H1 (cell line): ENCODE measurements around the gene MIF. TPM values are rescaled to one million over a fixed set of nuclear protein-coding genes. Genes with fewer than 3 reads are reported as not detected.

Source experiments
- CTCF ChIA-PET: fragments of 300-600 bp; sonication (Branson Sonifier 250); formaldehyde crosslinking; loops from one replicate; lab custom pipeline; 2021; ENCODE audit not compliant: partially characterized antibody; lab: Charles Lee
- POLR2A ChIA-PET: fragments of 300-600 bp; sonication (Branson Sonifier 250); formaldehyde crosslinking; loops from one replicate; lab custom pipeline; 2021; ENCODE audit warnings: inconsistent platforms; ENCODE audit not compliant: partially characterized antibody; lab: Charles Lee
- DNase-seq, 2 experiments: peaks; one replicate each; pipeline versions ENCODE4 v3.0.0 to v3.0.0-alpha.2; 2010 to 2022; ENCODE audit warnings: low spot score in 2 of 2, low read depth in 1 of 2, mixed read lengths in 1 of 2
- FAIRE-seq: peaks from 2 replicates; lab custom pipeline; 2011; peaks lifted over from hg19 to GRCh38; lab: Jason Lieb, UNC
- H2AFZ ChIP-seq: 2 replicates; pipeline ENCODE4 v1.8.1; 2012; ENCODE audit warnings: low read length, inconsistent platforms
- H2AK5ac ChIP-seq: 2 replicates; pipeline ENCODE4 v1.6.1; 2013; ENCODE audit warnings: low read depth, low read length
- H2BK120ac ChIP-seq: replicated peaks from 2 replicates; pipeline ENCODE3; 2013; ENCODE audit warnings: low read depth, low read length, inconsistent platforms
- H2BK12ac ChIP-seq: 2 replicates; pipeline ENCODE4 v1.6.1; 2013; ENCODE audit warnings: low read depth, low read length
- H2BK15ac ChIP-seq: 2 replicates; pipeline ENCODE4 v1.6.1; 2013; ENCODE audit warnings: low read length
- H2BK20ac ChIP-seq: 2 replicates; pipeline ENCODE4 v1.6.1; 2013; ENCODE audit warnings: low read length
- H2BK5ac ChIP-seq: 2 replicates; pipeline ENCODE4 v1.6.1; 2013; ENCODE audit warnings: low read depth, low read length
- H3K14ac ChIP-seq: 2 replicates; pipeline ENCODE4 v1.6.1; 2013; ENCODE audit warnings: inconsistent platforms; ENCODE audit not compliant: insufficient read length
- H3K18ac ChIP-seq: 2 replicates; pipeline ENCODE4 v1.6.1; 2013; ENCODE audit warnings: low read length; ENCODE audit errors: extremely low read depth
- H3K23ac ChIP-seq: 2 replicates; pipeline ENCODE4 v1.6.1; 2013; ENCODE audit warnings: inconsistent platforms; ENCODE audit not compliant: insufficient read length
- H3K23me2 ChIP-seq: 2 replicates; pipeline ENCODE4 v1.6.1; 2013; ENCODE audit warnings: low read depth, low read length
- H3K27ac ChIP-seq: 2 replicates; pipeline ENCODE4 v1.6.1; 2011; ENCODE audit warnings: low read depth, low read length, inconsistent platforms
- H3K27me3 ChIP-seq, 4 experiments: replicated peaks in 1 of 4; 1 replicate in 1 of 4; 2 replicates in 3 of 4; pipeline versions ENCODE4 v1.6.1 to v1.8.1; 2011 to 2013; ENCODE audit warnings: low read length in 3 of 4, mild to moderate bottlenecking in 3 of 4, inconsistent platforms in 2 of 4, mixed read lengths in 2 of 4, moderate library complexity in 1 of 4; ENCODE audit not compliant: control insufficient read depth in 3 of 4, insufficient read depth in 3 of 4; ENCODE audit errors: extremely low read depth in 1 of 4
- H3K36me3 ChIP-seq, 4 experiments: 2 replicates each; pipeline versions ENCODE4 v1.6.1 to v1.8.1; 2011 to 2013; ENCODE audit warnings: mild to moderate bottlenecking in 4 of 4, low read length in 3 of 4, moderate library complexity in 2 of 4, control low read depth in 1 of 4, inconsistent platforms in 1 of 4; ENCODE audit not compliant: insufficient read depth in 4 of 4, control insufficient read depth in 2 of 4
- H3K4ac ChIP-seq: replicated peaks from 2 replicates; pipeline ENCODE3; 2013; ENCODE audit warnings: low read length, low read depth, mixed read lengths, inconsistent platforms; ENCODE audit not compliant: insufficient read length
- H3K4me1 ChIP-seq, 4 experiments: replicated peaks in 1 of 4; 1 replicate in 1 of 4; 2 replicates in 3 of 4; pipeline versions ENCODE4 v1.6.1 to v1.8.1; 2011 to 2013; ENCODE audit warnings: low read length in 3 of 4, inconsistent platforms in 2 of 4, mixed read lengths in 1 of 4; ENCODE audit not compliant: insufficient read depth in 4 of 4, control insufficient read depth in 3 of 4
- H3K4me2 ChIP-seq, 2 experiments: 2 replicates each; pipeline versions ENCODE4 v1.6.1 to v1.8.1; 2011 to 2013; ENCODE audit warnings: low read depth in 2 of 2, low read length in 2 of 2, control low read depth in 1 of 2, inconsistent platforms in 1 of 2, mild to moderate bottlenecking in 1 of 2; ENCODE audit not compliant: insufficient read depth in 1 of 2
- H3K4me3 ChIP-seq, 4 experiments: fragments of 200-600, 300-600 bp in 1 of 4; sonication (generic), shearing (Covaris generic), sonication (Bioruptor Twin) in 1 of 4; 2 replicates each; pipeline versions ENCODE4 v1.5.1 to v1.8.1; 2011 to 2016; ENCODE audit warnings: low read length in 4 of 4, low read depth in 3 of 4, control low read depth in 2 of 4, inconsistent platforms in 2 of 4, mild to moderate bottlenecking in 2 of 4, mixed read lengths in 1 of 4, moderate library complexity in 1 of 4; ENCODE audit not compliant: insufficient read depth in 2 of 4; ENCODE audit errors: extremely low read depth in 1 of 4
- H3K56ac ChIP-seq: replicated peaks from 2 replicates; pipeline ENCODE3; 2013; ENCODE audit warnings: low read depth, mild to moderate bottlenecking, mixed read lengths, low read length, inconsistent platforms; ENCODE audit not compliant: insufficient read length
- H3K79me1 ChIP-seq: 2 replicates; pipeline ENCODE4 v1.6.1; 2013; ENCODE audit warnings: low read depth, low read length, control low read depth
- H3K79me2 ChIP-seq, 2 experiments: 2 replicates each; pipeline versions ENCODE4 v1.6.1 to v1.8.1; 2012 to 2013; ENCODE audit warnings: low read length in 2 of 2, mild to moderate bottlenecking in 2 of 2, inconsistent platforms in 1 of 2; ENCODE audit not compliant: insufficient read depth in 2 of 2, control insufficient read depth in 1 of 2
- H3K9ac ChIP-seq, 4 experiments: replicated peaks in 1 of 4; 1 replicate in 1 of 4; 2 replicates in 3 of 4; pipeline versions ENCODE4 v1.6.1 to v1.8.1; 2011 to 2013; ENCODE audit warnings: low read depth in 3 of 4, low read length in 3 of 4, control low read depth in 2 of 4, mild to moderate bottlenecking in 2 of 4, moderate library complexity in 2 of 4, inconsistent platforms in 1 of 4; ENCODE audit errors: extremely low read depth in 1 of 4
- H3K9me3 ChIP-seq, 2 experiments: 2 replicates each; pipeline versions ENCODE4 v1.6.1 to v1.8.1; 2012 to 2013; ENCODE audit warnings: mild to moderate bottlenecking in 2 of 2, moderate library complexity in 2 of 2, control low read depth in 1 of 2, inconsistent platforms in 1 of 2, low read depth in 1 of 2, low read length in 1 of 2, mixed read lengths in 1 of 2; ENCODE audit not compliant: insufficient read depth in 2 of 2
- H4K20me1 ChIP-seq, 2 experiments: replicated peaks in 1 of 2; 2 replicates each; pipeline versions ENCODE3 to v1.8.1; 2011 to 2013; ENCODE audit warnings: inconsistent platforms in 2 of 2, low read length in 2 of 2, mild to moderate bottlenecking in 1 of 2; ENCODE audit not compliant: insufficient read depth in 2 of 2, control insufficient read depth in 1 of 2
- H4K5ac ChIP-seq: 2 replicates; pipeline ENCODE4 v1.6.1; 2013; ENCODE audit warnings: low read length, low read depth, mixed read lengths, inconsistent platforms; ENCODE audit not compliant: insufficient read length
- H4K8ac ChIP-seq: 2 replicates; pipeline ENCODE4 v1.8.0; 2013; ENCODE audit warnings: mild to moderate bottlenecking, moderate library complexity, low read length, inconsistent platforms; ENCODE audit not compliant: insufficient read depth; ENCODE audit errors: extremely low read depth
- H4K91ac ChIP-seq: replicated peaks from 2 replicates; pipeline ENCODE3; 2013; ENCODE audit warnings: low read length, mixed read lengths, inconsistent platforms; ENCODE audit not compliant: insufficient read length
- BCL11A ChIP-seq, 2 experiments: IDR thresholded peaks; one replicate each; pipeline ENCODE4 v1.6.1; 2011; ENCODE audit warnings: low read depth in 2 of 2, low read length in 2 of 2, mild to moderate bottlenecking in 2 of 2
- CBX5 ChIP-seq: fragments of 300-800, 300-1000 bp; sonication (generic); IDR thresholded peaks from 2 replicates; pipeline ENCODE4 v1.7.1; 2016; ENCODE audit warnings: antibody characterized with exemption, low read length, low read depth
- CBX8 ChIP-seq: fragments of 300-800, 300-1000 bp; sonication (generic); IDR thresholded peaks from 2 replicates; pipeline ENCODE4 v1.7.1; 2016; ENCODE audit warnings: low read depth, low read length, borderline replicate concordance
- CREB1 ChIP-seq: IDR thresholded peaks from 2 replicates; pipeline ENCODE4 v1.6.1; 2012; ENCODE audit warnings: inconsistent platforms
- EGR1 ChIP-seq: IDR thresholded peaks from 2 replicates; pipeline ENCODE4 v1.6.1; 2011; ENCODE audit warnings: low read depth, low read length, borderline replicate concordance
- GABPA ChIP-seq: IDR thresholded peaks from 2 replicates; pipeline ENCODE4 v1.6.1; 2011; ENCODE audit warnings: mild to moderate bottlenecking, low read length, moderate library complexity, borderline replicate concordance; ENCODE audit not compliant: insufficient read depth
- JUN ChIP-seq: IDR thresholded peaks from 2 replicates; pipeline ENCODE4 v1.6.1; 2011; ENCODE audit warnings: low read depth, mild to moderate bottlenecking, improper control_type of control experiment, low read length
- KDM1A ChIP-seq: fragments of 200-600, 300-600 bp; sonication (generic); IDR thresholded peaks from 2 replicates; pipeline ENCODE4 v1.7.1; 2016; ENCODE audit warnings: mild to moderate bottlenecking, low read length, borderline replicate concordance
- MAFK ChIP-seq: IDR thresholded peaks from 2 replicates; pipeline ENCODE4 v1.6.1; 2012; ENCODE audit warnings: low read depth, mild to moderate bottlenecking, improper control_type of control experiment, low read length
- NRF1 ChIP-seq: IDR thresholded peaks from 2 replicates; pipeline ENCODE4 v1.6.1; 2011; ENCODE audit warnings: mild to moderate bottlenecking, low read depth, low read length, improper control_type of control experiment
- POLR2AphosphoS5 ChIP-seq: IDR thresholded peaks from 2 replicates; pipeline ENCODE4 v1.6.1; 2011; ENCODE audit warnings: low read depth, low read length
- RBBP5 ChIP-seq: IDR thresholded peaks from 2 replicates; pipeline ENCODE4 v1.7.1; 2012; ENCODE audit warnings: low read depth, mild to moderate bottlenecking, inconsistent platforms, low read length, moderate library complexity, borderline replicate concordance
- RFX5 ChIP-seq: IDR thresholded peaks from 2 replicates; pipeline ENCODE4 v1.6.1; 2011; ENCODE audit warnings: low read depth, low read length, improper control_type of control experiment, borderline replicate concordance
- WGBS, 2 experiments: shearing (Covaris generic) in 1 of 2; methylation state at CpG; one replicate each; pipeline versions ENCODE4 v1.1.6 to v1.1.7; 2013 to 2015; ENCODE audit warnings: low lambda C conversion rate in 2 of 2, mixed read lengths in 2 of 2, inconsistent platforms in 1 of 2, low coverage in 1 of 2, missing lambda C conversion rate in 1 of 2; ENCODE audit not compliant: insufficient replicate concordance in 2 of 2, insufficient coverage in 1 of 2, insufficient read length in 1 of 2; ENCODE audit errors: extremely low coverage in 1 of 2, missing lambda C conversion rate in 1 of 2; 5-methylcytosine and 5-hydroxymethylcytosine counted together
- polyA plus RNA-seq, 7 experiments: library from polyadenylated mRNA; depleted of rRNA in 3 of 7; stranded (reverse) in 5 of 7; unstranded in 2 of 7; fragments of >200 nt in 5 of 7; fragments of 200-250 nt in 2 of 7; gene quantifications; 1 replicate in 5 of 7; 2 replicates in 1 of 7; 4 replicates in 1 of 7; pipeline versions ENCODE4 v1.2.1 to v1.2.3, GENCODE V29; 2011 to 2013; ENCODE audit warnings: missing spikeins in 2 of 7, mixed read lengths in 2 of 7
- total RNA-seq: library from RNA; stranded (reverse); fragmentation: NEBNext Ultra II Directional; extraction: Animal tissue kit (Norgen Biotek cat#: 25700); gene quantifications from 2 replicates; pipeline ENCODE4 v1.2.1, GENCODE V29; 2021
- TF ChIP-seq, protein P1 (sequence below): IDR thresholded peaks from 2 replicates; pipeline ENCODE4 v1.6.1; 2011; ENCODE audit warnings: low read depth, mild to moderate bottlenecking, low read length; ENCODE audit not compliant: insufficient read depth

MIF gene
- total and polyA plus RNA-seq, 2 of the 8 experiments (the other 6 are each of a cell fraction or from before 2014, with no cell fraction given): 1,082 to 1,870 TPM

DNA sequence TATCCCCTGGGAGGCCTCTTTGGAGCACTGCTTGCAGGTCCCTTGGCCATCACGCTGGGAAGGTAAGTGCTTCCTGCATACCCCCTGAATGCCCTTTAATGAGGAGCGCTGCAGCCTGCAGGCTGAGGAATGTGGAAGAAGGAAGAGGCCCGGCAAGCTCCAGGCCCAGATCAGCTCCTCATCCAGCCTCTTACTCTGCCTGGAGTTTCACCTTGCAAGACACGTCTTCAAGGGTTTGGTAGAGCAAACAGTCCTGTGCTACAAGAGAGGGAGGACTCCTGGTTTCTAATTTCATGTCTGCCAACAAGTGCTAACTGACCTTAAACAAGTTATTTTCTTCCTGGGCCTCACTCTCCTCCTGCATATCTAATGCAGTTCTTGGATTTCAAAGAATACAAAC lies 25.6 kb upstream of the MIF start:
- peaks cover 0 to 12% (median 5%) of the 10 kb centered on the region in 4 experiments; a peak in 4 of 8 replicates for H3K36me3 ChIP-seq
- H3K79me2 ChIP-seq: no peaks in the 10 kb centered on the region
- H3K23me2 ChIP-seq: no peaks in the 10 kb centered on the region
- no peak overlapping the region for H3K23ac ChIP-seq
- peak overlapping the region; percentile 44; the same call in 1 of the 2 replicates for H2BK5ac ChIP-seq
- H2BK12ac ChIP-seq: no peak overlapping the region
- no peak overlapping the region for H2BK120ac ChIP-seq
- CTCF ChIA-PET: interaction anchor here (0.7 to 2.3 kb wide), 5 partner anchors 10 to 341 kb away, joined by 3 to 8 read pairs (median 3); partner anchors contain the start of genes MIF and SLC2A11
- no peak overlapping the region for H3K4me3 ChIP-seq
- H4K91ac ChIP-seq: no peak overlapping the region
- H3K4me1 ChIP-seq: no peaks in the 10 kb centered on the region
- no peak overlapping the region for H2AFZ ChIP-seq
- H3K79me1 ChIP-seq: no peaks in the 10 kb centered on the region
- H3K27ac ChIP-seq: no peak overlapping the region
- H3K27me3 ChIP-seq: no peaks in the 10 kb centered on the region
- no peak overlapping the region for H4K8ac ChIP-seq
- no peaks in the 10 kb centered on the region for H3K9me3 ChIP-seq
- no peak overlapping the region for H3K18ac ChIP-seq
- no peak overlapping the region for H2BK20ac ChIP-seq
- H4K20me1 ChIP-seq: no peaks in the 10 kb centered on the region
- 79% methylated on average over 4 of the region's 4 CpGs; no CpG with 5 or more reads in 1 of the 2 experiments for WGBS, 2 experiments
- no peak overlapping the region for H3K9ac ChIP-seq
- no peak overlapping the region for H3K56ac ChIP-seq
- no peak overlapping the region for H3K14ac ChIP-seq
- POLR2A ChIA-PET: interaction anchor here (1.0 to 1.4 kb wide), 4 partner anchors 9 to 26 kb away, joined by 3 to 4 read pairs (median 4); partner anchors contain the start of genes MIF and SLC2A11
- H4K5ac ChIP-seq: no peak overlapping the region
- no peak overlapping the region for H3K4me2 ChIP-seq
- FAIRE-seq (no peak), DNase-seq (no peak)
- no peak overlapping the region for H2AK5ac ChIP-seq
- no peak overlapping the region for H2BK15ac ChIP-seq
- H3K4ac ChIP-seq: no peak overlapping the region
- no peak for TF ChIP-seq NRF1
- no peak for TF ChIP-seq MAFK
- TF ChIP-seq POLR2AphosphoS5: no peak
- TF ChIP-seq JUN: no peak
- TF ChIP-seq RFX5: no peak
- no peak for TF ChIP-seq KDM1A
- no peak for TF ChIP-seq CBX5
- TF ChIP-seq, protein P1, sequence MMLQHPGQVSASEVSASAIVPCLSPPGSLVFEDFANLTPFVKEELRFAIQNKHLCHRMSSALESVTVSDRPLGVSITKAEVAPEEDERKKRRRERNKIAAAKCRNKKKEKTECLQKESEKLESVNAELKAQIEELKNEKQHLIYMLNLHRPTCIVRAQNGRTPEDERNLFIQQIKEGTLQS: no peak
- no peak for TF ChIP-seq CBX8
- TF ChIP-seq CREB1: no peak
- no peak for TF ChIP-seq BCL11A (IDR thresholded peaks at IDR 0.05; ENCODE audit: low read depth in 2 of 2, low read length in 2 of 2)
- no peak for TF ChIP-seq RBBP5
- TF ChIP-seq GABPA: no peak
- TF ChIP-seq EGR1: no peak
